Left renal cortex interstitium (tissue), 4 donors: ENCODE results near the gene SPATS2L. TPM values are rescaled to one million over a fixed set of nuclear protein-coding genes. Genes with fewer than 3 reads are reported as not detected.

ENCODE experiments used
- DNase-seq, 4 donors: peaks; one replicate each; pipeline ENCODE4 v3.0.0-alpha.2; 2013; ENCODE audit warnings: low read depth in 4 of 4, low spot score in 2 of 4, missing footprints in 1 of 4
- polyA plus RNA-seq, 4 donors: library from polyadenylated mRNA; unstranded; fragments of 120-200 nt; gene quantifications; one replicate each; pipeline ENCODE4 v1.2.1, GENCODE V29; 2013; ENCODE audit not compliant: insufficient read length in 4 of 4

Gene SPATS2L, protein sequence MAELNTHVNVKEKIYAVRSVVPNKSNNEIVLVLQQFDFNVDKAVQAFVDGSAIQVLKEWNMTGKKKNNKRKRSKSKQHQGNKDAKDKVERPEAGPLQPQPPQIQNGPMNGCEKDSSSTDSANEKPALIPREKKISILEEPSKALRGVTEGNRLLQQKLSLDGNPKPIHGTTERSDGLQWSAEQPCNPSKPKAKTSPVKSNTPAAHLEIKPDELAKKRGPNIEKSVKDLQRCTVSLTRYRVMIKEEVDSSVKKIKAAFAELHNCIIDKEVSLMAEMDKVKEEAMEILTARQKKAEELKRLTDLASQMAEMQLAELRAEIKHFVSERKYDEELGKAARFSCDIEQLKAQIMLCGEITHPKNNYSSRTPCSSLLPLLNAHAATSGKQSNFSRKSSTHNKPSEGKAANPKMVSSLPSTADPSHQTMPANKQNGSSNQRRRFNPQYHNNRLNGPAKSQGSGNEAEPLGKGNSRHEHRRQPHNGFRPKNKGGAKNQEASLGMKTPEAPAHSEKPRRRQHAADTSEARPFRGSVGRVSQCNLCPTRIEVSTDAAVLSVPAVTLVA
- 100 to 1,000 TPM; 127 to 149 (median 136) TPM for polyA plus RNA-seq

- DNase-seq, result peak; percentile 45 to 70 (median 58)
These were observed at the start of gene SPATS2L for GRCh38 chr2:200306196-200306930. Gene SPATS2L, plus strand, starts transcription at chr2:200306693. Its CDS starts 82,552 bp downstream, at chr2:200389245.

- no peak for DNase-seq
These were observed 48.9 kb upstream of the SPATS2L start for GRCh38 chr2:200257570-200257969.

- no peak for DNase-seq
These were observed 48.4 kb upstream of the SPATS2L start for GRCh38 chr2:200258081-200258480.

DNA sequence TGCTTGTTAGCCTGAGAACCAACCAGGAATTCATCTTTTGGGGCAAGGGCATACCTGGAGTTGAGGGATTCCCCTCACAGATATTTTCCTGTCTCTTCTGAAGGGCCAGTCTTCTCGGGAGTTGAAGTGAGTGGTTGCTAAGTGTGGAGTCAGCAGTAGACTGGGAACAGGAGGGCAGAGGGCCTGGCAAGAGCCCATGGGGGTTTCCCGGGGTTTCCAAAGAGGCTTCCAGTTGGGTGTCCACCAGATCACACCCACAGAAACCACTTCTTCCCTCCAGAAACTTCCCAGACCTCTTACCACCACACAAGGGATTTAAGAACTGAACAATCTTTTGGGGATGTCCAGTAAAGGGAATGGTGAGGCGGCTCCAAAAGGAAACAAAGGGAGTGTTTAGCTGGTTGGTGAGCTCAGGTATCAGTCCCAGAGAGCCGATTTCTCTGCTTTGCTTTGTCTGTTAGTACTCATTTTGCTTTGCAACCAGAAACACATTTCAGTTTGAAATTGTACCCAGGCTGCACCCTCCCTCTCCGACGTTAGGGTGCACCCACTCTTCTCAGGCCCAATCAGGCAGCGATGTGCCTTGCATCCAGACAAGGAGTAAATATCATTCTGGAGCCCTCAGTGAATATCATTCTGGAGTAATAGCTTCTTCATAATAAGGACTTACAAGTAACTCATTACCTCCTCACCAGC is 47.5 kb upstream of the SPATS2L start:
- DNase-seq, result no peak

DNA sequence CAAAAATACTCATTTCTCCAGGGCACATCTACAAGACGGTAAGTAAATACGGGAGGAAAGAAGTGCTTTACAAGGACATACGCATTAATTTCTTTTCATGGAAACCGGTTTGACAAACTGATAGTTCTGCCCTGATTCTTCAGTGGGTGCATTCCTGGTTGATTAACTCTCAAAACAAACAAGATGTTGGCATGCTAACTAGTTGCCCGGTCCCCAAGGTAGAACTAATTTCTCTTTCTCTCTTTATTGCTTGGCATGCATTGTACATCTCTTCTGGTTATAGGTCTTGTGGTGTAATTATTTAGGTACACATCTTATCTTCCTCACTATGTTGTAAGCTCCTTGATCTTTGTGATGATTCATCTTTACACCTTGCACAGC is 46.9 kb upstream of the SPATS2L start:
- no peak for DNase-seq

DNA sequence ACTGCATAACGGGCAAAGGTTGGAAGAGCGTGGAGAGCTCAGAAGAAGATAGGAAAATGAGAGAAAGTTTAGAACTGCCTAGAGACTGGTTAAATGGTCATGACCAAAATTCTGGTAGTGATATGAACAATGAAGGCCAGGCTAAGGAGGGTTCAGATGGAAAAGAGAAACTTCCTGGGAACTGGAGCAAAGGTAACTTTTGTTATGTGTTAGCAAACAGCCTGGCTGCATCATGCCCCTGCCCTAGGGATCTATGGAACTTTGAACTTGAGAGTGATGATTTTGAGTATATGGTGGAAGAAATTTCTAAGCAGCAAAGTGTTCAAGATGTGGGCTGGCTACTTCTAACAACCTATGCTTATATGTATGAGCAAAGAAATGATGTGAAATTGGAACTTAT is 44.4 kb upstream of the SPATS2L start:
- no peak for DNase-seq

DNA sequence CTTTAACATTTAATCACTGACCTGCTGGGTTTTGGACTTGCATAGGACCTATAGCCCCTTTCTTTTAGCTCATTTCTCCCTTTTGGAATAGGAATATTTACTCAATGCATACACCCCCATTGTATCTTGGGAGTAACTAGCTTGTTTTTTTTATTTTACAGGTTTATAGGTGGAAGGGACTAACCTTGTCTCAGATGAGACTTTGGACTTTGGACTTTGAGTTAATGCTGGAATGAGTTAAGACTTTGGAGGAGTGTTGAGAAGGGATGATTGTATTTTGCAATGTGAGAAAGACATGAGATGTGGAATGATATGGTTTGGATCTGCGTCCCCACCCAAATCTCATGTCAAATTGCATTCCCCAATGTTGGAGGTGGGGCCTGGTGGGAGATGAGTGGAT is 43.2 kb upstream of the SPATS2L start:
- DNase-seq, result no peak

DNA sequence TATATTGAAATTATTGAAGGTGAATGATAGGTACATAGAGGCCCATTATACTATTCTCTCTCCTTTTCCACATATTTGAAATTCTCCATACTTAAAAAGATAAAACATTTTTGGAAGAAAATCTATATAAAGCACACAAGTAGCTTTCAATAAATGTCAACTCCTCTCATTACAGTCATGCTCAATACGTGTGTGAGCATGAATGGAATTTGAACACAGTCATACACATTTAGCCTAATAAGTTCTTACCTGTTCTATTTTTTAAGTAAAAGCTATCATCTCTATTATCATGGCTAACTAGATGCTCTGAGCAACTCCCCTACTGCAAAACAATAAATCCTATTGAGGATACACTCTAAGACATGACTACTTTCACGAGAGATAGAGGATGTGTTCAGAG is 41.9 kb upstream of the SPATS2L start:
- no peak for DNase-seq

GRCh38 chr2:200266406-200266805 is 40.1 kb upstream of the SPATS2L start:
- no peak for DNase-seq

- no peak for DNase-seq
These were observed 39.1 kb upstream of the SPATS2L start for GRCh38 chr2:200267350-200267749.

DNA sequence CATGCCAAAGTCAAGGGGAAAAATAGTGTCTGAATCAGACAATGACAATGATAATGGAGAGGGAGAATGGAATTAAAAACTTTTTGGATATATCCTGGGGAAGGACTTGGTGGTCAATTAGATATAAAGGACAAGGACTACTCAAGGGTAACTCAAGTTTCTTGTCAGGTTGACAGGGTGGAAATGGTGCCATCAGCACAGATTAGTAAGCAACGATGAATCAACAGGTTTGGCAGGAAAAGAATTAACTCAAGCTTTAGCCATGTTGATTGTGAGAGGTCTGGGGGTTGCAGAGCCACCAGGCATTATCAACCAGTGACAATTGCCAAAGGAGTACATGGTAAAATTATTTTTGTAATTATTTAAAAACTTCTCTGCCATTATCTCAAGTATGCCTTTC is 35.8 kb upstream of the SPATS2L start:
- DNase-seq, result no peak

DNA sequence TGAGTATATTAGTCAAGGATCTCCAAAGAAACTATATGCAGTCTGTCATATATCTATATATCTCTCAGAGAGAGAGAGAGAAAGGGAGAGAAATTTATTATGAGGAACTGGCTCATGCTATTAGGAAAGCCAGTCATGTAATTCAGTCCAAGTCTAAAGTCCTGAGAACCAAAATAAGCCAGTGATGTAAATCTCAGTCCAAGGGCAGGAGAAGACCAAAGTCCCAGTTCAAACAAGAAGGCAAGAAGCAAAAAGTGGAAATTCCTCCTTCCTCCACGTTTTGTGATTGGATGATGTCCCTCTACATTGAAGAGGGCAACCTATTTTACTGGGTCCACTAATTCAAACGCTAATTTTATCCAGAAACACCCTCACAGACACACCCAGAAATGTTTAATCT is 34.2 kb upstream of the SPATS2L start:
- no peak for DNase-seq

- DNase-seq, result no peak
These were observed 32.1 kb upstream of the SPATS2L start for GRCh38 chr2:200274116-200275075.

DNA sequence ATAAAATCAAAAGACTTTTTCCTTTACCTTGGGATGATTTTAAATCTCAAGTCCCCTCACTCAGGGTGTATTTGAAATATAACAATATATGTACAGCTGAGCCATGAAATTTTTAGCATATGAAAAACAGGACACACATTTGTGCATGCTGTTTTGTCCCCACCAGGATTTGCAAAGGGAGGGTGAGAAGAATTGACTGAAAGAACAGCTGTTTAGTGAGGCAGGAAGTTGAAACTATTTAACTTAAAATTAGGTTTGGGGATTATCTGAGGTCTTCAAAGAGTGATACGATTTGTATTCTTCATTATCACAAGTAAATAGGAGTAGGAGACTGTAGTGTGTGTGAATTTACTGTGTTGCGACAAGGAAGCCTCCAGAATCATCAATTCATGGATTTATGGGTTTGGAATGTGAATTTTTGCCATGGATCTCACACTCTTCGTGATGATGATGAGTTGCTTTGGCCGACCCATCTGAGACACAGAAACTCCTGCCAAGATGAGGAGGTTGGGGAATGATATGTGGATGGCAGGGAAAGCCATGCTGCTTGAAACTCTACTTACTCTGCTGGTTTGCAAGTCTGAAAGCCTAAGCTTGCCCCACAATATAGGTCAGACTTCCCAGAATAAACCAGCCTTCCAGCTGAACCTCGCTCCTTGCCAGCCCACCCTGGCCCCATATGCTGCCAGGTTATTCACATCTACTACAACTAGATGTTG is 31.0 kb upstream of the SPATS2L start:
- DNase-seq, result no peak

- DNase-seq, result no peak
These were observed 30.0 kb upstream of the SPATS2L start for GRCh38 chr2:200276472-200276871.

- DNase-seq, result no peak
These were observed 27.7 kb upstream of the SPATS2L start for GRCh38 chr2:200278694-200279316.

DNA sequence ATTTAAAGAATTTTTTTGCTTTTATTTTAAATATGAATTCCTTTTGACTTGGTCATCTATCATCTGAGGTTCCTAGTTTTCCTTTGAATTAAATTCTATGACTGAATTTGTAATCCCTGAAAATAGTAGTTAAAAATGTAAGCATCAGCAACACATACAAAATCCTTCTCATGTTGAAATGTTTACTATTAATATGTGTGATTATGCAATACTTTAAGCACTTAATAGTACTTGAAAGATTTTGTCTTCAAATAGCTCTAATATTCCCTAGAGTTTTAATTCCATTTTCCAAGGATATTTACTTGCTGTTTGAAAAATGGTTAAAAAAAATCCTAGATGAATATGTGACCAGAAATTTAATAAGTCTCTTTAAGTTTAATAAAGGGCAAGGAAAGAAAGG is 26.6 kb upstream of the SPATS2L start:
- no peak for DNase-seq

GRCh38 chr2:200286578-200286977 is 19.9 kb upstream of the SPATS2L start:
- no peak for DNase-seq
